Iris pigment epithelial cell (primary cell): Measurements from ENCODE around the gene MEIS2.

ENCODE experiments used
- DNase-seq: peaks from one replicate; pipeline ENCODE4 v3.0.0-alpha.2; 2011; ENCODE audit warnings: low read depth

MEIS2 gene

DNA sequence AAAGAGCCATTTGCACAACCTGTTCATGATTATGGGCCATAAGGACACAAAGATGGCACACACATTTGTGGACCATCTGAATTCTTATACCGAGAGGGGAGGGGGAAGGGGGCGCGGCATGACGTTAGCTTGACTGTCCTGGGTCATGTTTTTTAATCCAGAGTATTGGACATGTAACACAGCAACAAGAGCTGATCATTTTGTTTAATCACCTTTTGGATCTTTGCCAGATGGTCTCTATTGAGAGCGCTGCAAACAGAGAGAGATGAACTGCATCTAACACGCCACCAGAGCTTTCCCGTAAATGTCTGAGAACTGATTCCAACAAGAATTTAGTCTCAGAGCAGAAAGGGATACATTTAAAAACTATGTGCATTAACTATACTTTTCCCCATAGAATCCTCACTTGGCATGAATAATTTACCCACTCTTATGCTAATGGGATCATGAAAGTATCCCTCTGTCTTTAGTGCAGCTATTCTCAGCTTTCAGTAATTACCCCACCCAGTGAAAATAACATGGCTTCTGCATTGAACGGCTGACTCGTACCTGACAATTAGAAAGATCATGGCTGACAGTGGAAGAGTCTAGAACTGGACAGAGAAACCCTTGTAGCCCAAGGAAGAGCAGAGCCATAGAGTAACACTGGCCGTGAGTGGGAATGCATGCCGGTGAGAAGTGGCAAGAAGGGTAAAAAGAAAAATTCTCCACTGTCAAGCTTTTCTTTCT lies 22.6 kb downstream of the MEIS2 start:
- DNase-seq = no peak

GRCh38 chr15:37076543-37076942 lies 23.8 kb downstream of the MEIS2 start:
- DNase-seq = peak; percentile 65

DNA sequence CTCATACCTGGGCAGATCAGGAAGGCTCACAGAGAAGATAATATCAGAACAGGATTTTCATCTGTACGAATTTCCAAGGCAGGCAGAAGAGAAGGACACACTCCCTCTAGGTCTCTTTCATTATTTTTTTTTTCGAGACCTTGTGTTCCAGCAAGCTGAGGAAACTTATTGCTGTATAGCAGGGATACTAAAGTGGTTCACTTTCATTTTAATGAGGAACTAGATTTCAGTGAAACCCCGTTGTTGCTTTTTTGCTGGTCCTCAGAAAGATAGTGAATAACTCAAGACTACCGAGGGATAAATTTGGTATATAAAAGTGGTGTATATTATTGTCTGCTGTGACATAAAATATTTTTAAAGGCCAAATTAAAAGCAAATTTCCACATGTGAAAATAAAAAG lies 24.6 kb downstream of the MEIS2 start:
- no peak for DNase-seq

DNA sequence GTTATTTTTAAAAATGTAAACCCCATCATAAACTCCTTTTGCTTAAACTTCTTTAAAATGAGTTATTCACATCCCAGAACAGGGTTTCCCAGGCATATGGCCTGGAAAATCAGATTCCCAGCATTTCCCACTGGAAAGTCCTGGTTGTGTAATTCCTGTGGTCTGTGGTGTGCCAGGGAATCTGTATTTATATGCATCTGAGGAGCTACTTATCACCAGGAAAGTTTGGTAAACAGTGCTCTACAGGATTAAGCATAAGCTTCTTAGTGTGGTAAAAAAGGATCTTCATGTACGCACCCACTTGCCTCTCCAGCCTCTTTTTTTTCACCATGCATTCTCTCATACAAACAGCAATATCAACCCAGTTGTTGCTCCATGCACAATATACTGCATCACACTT lies 28.2 kb downstream of the MEIS2 start:
- DNase-seq = no peak

DNA sequence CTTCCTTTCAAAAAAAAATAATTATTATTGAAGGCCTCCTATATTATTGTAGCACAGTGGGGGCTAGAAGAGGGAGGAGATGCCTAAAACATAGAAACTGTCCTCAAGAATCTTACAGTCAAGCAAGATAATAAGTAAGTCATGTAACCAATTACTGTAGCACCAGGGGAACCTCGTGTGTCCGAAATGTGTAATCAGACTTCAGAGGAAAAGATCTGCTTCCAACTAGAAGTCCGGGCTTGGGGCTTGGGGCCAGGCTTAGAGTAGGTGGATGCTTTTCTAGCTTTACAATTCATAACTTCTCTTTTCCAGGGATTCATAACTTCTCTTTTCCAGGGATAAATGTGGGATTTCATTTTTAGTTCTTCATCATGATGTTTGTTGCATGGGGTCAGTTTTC lies 29.2 kb downstream of the MEIS2 start:
- no peak for DNase-seq

DNA sequence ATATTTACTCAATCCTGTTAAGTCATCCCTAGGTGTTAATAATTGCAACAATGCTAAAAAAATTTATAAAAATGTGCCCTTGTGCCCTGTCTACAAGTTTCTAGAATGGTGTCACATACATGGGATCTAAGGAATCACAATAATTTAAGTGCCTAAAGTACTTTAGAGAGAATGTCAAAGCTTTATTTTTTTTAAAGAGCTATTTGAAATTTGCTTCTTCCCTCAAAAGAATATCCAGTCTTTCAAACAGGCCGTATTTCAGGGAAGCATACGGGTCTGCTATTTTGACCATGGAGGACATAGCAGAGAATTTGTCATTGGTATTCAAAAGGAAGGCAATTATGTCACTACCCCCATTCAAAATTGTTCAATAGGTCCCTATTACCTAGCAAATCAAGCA lies 29.7 kb downstream of the MEIS2 start:
- DNase-seq = no peak

DNA sequence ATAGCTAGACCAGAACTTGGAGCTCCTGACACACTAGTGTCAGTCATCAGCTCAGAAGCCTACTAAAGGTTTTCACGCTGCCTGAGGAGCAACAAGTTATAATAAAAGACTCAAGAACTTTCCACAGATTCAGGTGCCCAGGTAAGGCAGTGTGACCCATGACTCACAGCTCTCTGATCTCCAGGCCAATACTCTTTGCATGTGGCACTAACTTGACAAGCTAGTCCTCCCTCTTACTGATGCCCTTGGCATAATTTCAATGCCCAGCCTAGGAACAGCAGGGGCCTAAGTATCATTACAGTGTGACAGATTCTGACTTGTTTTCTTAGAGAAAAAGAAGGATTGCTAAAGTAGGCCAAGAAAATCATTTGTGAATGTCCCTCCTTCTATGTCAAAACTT lies 38.4 kb downstream of the MEIS2 start:
- no peak for DNase-seq

- DNase-seq = peak; percentile 83
Observed at GRCh38 chr15:37059086-37059485, 41.3 kb downstream of the MEIS2 start.

DNA sequence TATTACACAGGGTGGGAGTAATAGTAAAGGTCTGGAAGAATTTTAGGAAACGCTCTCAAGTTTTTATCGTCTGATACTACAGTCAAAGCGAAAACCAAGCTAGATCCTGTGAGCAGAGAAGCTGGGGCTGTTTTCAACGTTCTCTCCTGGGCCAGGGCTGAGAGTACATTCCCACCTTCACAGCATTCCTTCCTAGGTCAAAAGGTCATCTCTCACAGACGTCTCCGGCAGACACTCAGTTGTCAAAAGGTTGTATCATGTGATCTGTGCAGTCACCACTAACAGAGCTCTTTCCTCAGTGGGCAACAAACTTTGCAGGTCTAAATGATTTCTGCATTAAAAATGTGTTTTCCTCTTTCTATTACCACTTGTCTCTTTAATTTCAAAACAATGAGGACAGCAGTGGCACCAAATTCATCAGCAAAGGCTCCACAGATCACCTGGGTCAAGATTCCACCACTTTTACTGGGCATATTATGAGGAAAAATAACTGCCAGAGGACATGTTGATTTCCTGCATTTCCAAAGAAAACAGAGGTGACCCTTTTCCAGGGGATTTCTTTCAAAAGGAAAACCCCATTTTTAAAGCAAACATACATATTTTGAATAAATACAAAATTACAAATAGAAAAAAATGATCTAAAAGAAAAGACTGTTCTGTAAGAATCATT lies 41.9 kb downstream of the MEIS2 start:
- peak; percentile 77 for DNase-seq

GRCh38 chr15:37057831-37058230 lies 42.5 kb downstream of the MEIS2 start:
- DNase-seq = no peak

GRCh38 chr15:37057256-37057655 lies 43.1 kb downstream of the MEIS2 start:
- no peak for DNase-seq

GRCh38 chr15:37056177-37057121 lies 43.9 kb downstream of the MEIS2 start:
- DNase-seq = no peak

DNA sequence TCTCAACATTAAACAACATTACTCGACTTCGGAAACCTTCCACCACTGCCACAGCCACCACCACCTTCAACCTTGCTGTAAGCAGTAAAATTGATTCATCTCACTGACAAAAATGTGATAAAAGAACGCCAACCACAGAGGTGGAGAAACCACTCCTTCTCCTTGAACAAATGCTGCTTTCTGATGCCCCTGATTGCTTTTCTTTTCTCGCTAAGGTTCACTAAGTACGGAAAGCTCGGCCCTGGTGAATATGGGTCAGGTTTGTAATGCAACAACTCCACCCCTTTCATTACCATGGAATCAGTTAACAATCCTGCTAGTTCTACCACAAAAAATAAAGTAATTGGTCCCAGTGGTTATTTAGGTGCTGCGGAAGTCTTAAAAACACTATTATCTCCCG lies 44.9 kb downstream of the MEIS2 start:
- no peak for DNase-seq

DNA sequence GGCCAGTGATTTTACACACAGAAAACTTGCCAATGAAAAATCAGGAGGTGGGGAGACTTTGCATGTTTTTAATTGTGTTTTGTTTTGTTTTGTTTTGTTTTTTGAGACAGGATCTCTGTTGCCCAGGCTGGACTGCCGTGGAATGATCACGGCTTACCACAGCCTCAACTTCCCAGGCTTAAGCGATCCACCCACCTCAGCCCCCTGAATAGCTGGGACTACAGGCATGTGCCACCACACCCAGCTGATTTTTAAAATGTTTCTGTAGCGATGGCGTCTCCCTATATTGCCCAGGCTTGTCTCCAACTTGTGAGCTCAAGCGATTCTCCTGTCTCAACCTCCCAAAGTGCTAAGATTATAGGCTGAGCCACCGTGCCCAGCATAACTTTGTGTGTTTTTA lies 46.0 kb downstream of the MEIS2 start:
- DNase-seq = no peak

GRCh38 chr15:37053166-37053565 lies 47.2 kb downstream of the MEIS2 start:
- peak; percentile 62 for DNase-seq

DNA sequence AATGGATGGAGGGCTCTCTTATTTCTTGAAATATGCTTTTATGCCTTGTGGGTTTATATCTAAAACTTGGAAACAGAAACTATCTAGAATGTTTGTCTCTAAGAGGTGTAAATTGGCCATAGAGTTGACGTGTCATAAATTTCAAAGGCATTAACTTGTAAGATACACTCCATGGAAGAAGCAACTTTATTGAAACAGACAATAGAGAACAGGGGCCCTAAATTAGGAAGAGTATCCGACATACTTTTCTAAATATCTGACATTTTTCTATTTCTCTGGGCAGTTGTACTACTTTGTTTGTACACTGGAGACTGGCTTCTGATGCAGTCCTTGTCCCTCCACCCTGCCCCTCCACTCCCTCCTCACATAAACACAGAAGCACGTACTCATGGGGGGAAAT lies 50.0 kb downstream of the MEIS2 start:
- no peak for DNase-seq

GRCh38 chr15:37046876-37047614 lies 53.3 kb downstream of the MEIS2 start:
- peak; percentile 81 for DNase-seq

DNA sequence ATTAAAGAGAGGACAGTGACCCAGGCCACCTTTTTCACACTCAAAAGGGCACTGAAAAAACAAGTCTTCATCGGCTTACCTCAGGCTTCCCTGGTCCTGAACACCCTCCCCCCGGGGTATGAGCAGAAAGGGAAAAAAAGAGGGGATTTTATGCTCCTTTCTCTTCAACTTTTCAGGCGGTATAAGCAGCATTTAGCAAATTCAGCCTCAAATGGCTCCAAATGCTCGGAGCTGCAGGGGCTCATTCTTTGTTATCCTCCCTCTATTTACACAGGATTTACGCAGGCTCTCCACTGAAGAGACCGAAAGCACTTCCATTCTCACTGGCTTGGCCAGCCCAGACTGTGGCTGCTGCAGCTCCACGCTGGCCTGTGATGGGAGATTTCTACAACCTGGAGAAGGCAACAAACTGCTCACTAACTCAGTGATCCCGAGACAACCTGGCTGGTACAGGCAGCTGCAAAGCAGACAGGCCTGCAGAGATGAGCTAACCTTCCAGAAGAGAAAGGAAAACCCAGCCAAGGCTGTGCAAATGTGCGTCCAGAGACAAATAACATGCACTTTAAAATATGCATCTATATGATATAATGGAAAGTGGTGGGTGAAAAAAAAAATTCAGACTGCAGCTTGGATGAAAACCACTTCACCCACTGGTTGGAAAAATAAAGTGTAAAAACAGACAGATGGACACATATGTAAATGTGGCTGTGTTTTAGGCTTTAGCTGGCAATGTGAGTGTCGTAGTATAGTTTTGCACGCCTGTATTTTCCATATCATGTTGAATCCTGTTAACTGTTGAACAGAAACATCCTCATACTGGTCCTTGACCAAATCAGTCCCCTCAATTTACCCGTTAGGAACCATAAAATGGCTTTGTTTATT lies 54.2 kb downstream of the MEIS2 start:
- peak; percentile 28 for DNase-seq

DNA sequence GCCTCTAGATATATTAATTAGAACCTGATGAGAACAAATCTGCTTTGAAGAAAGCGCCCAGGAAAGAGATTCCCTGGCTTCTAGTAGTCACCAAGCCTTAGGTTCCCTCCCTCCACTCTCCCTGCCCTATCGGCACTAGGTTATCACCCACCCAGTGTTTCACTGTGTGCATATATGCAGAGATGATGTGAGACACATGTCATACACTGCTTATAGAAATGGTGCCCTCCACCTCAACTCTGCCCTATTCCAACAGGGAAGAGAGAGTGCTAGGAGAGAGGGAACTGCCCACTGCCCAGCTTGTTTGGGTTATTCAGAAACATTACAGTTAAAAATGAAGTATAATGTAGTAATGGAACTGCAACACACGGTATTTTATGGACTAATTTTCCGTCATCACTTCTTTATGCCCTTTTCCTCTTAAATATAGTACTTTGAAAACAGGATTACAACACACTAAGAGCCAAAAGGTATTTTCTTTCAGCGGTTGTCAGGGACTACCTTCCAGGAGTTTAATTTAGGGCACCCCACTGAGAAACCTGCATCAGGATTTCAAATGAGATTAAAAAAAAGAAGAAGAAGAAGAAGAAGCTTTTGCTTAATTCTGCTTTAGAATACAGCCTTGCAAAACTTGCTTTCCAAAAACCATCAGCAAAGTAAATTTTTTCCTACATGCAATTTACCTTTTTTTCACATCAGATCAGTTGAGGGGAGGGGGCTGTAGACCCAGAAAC lies 55.3 kb downstream of the MEIS2 start:
- no peak for DNase-seq

DNA sequence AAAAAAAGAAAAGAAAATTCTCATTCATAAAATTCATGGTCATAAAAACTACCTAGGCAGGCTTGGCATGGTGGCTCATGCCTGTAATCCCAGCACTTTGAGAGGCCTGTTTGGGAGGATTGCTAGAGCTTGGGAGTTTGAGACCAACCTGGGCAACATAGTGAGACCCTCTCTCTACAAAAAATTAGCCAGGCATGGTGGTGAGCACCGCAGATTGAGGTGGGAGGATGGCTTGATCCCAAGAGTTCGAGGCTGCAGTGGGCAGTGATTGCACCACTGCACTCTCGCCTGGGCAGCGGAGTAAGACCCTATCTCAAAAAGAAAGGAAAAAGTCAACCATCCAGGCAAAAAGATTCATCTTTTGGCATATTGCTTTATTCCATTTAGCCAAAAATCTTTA lies 58.5 kb downstream of the MEIS2 start:
- no peak for DNase-seq
